SH-SY5Y (cell line): Measurements from ENCODE around the gene CDH16.

Source experiments
- GATA2 ChIP-seq: IDR thresholded peaks from 2 replicates; pipeline ENCODE4 v1.6.1; 2011; ENCODE audit warnings: mild to moderate bottlenecking, low read depth, low read length
- GATA3 ChIP-seq: IDR thresholded peaks from 2 replicates; pipeline ENCODE4 v1.6.1; 2011; ENCODE audit warnings: low read depth, mild to moderate bottlenecking, low read length, moderate library complexity

Gene CDH16

GRCh38 chr16:66936889-66937554 is 18.3 kb upstream of the CDH16 start:
- TF ChIP-seq GATA2 = no peak
- no peak for TF ChIP-seq GATA3

DNA sequence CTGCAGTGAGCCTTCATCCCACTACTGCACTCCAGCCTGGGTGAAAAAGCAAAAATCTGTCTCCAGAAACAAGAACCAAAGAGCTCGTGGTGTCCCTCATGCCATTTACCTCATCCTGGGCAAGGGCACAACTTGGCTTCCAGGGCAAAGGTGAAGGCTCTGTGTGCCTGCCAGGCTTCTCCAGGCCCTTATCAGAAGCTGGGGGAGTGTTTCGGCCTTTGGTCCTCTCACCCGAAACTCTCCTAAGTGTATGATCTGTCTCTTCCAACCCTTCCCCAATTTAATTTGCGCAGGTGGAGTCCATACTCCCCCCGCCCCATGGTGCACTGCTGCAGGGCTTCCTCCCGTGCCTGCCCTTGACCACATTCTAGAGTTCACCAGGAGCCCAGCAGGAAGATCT is 17.8 kb upstream of the CDH16 start:
- TF ChIP-seq GATA2 (no peak), GATA3 (no peak)

DNA sequence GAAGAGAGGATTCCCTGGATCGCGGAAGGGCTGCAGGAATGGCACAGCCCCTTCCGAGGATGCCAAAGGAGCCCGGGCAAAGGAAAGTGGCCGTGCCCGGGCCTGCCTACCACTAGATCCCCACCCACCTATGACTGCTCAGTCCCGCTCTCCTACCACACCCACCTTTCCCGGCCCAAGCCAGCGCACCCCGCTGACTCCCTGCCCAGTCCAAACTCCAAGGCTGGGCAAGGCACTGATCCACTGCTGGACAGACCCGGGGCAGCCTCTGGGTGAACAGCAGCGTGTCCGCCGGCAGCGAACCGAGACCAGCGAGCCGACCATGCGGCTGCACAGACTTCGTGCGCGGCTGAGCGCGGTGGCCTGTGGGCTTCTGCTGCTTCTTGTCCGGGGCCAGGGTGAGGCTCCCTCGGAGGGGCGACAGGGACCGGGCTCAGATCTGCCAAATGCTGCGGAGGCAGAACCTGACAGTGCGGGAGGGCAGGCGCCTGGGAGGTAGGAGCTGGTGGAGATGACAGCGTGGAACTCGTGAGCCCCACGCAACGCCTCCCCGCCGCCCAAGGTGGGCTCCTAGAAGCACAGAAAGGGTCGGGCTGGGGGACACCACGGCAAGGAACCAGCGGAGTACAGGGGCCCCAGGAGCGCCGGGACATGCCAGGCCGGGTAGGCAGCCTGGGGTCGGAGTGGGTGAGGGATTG is 16.8 kb upstream of the CDH16 start, which contains the start of gene CES2:
TSS of gene CES2 (plus strand) at position 203 of the 698 bp plus-strand sequence. CDS start at position 323, 120 bp downstream.
- TF ChIP-seq GATA3 (no peak), GATA2 (no peak)

GRCh38 chr16:66934138-66934838 is 15.6 kb upstream of the CDH16 start, which contains the start of gene CIAO2B:
CIAO2B (minus strand) TSS chr16:66934402; CDS start chr16:66934364, 38 bp downstream.
- no peak for TF ChIP-seq GATA3
- no peak for TF ChIP-seq GATA2

DNA sequence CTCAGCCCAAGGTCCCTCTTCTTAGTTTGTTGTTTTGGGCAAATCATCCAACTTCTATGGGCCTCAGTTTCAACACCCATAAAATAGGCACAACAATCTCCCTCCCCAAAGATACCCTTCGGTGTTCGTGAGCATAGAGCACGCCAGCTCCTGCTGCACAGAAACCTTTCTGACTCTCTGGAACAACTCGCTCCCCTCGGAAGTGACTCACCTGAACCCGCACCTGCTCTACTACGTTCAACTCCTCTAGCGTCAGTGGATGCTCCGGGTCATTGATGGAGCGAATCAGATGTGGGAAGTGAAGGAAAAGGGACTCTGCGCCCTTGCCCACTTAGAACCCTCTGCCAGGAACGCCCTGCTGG is 15.1 kb upstream of the CDH16 start:
- TF ChIP-seq GATA2 (no peak), GATA3 (no peak)

DNA sequence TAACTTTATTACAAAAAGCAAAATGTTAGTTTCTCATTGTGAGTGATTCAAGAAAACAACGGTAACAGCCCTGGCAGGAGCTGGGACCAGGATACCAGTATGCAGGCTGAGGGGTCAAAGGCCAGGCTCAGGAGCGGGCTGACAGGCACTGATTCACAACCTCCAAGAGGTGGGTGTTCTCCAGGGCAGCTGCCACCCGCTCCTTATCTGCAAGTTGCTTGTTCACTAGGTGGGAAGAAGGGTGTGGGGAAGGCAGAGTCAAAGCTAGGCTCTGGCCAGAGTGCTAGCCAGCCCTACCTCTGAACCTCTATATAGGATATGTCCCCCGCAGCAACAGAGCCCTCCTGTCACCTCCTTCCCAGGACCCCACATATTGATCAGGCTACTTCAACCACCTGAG is 13.4 kb upstream of the CDH16 start:
- TF ChIP-seq GATA3 (no peak), GATA2 (no peak)

DNA sequence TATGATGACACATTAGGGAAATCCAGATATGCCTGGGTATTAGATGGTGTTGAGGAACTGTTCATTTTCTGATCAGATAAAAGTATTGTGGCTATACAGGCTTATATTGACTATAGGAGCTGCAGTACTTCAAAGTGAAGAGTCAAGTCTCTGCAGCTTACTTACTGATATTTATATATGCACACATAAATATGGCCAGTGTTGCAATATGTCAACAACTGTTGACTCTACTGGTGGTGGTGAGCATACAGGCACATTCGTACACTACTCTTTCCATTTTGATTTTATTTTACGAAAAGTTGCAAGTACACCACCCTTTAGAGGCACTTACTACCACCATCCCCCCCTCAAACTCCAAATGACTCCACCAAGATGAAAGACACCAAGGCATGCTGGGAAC is 13.0 kb upstream of the CDH16 start:
- no peak for TF ChIP-seq GATA2
- TF ChIP-seq GATA3 = no peak

DNA sequence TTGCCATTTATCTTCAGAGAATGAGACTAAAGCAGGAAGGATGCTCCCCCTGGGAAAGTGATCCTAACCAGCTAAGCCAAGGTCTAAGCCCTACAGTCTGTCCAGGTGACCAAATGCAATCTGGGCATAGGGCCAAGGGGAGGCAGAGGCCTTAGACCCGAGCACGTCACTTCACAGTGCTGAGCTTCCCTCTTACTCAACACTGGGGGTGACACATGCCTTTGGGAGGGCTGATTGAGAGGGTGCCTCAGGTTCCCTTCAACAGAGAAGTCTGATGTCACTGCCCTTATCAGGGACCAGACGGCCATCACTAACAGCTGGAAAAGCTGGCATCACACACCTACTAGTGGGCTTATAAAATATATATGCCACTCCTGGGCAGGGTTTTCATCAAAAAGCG is 11.5 kb upstream of the CDH16 start:
- TF ChIP-seq GATA2 = no peak
- TF ChIP-seq GATA3 = no peak

DNA sequence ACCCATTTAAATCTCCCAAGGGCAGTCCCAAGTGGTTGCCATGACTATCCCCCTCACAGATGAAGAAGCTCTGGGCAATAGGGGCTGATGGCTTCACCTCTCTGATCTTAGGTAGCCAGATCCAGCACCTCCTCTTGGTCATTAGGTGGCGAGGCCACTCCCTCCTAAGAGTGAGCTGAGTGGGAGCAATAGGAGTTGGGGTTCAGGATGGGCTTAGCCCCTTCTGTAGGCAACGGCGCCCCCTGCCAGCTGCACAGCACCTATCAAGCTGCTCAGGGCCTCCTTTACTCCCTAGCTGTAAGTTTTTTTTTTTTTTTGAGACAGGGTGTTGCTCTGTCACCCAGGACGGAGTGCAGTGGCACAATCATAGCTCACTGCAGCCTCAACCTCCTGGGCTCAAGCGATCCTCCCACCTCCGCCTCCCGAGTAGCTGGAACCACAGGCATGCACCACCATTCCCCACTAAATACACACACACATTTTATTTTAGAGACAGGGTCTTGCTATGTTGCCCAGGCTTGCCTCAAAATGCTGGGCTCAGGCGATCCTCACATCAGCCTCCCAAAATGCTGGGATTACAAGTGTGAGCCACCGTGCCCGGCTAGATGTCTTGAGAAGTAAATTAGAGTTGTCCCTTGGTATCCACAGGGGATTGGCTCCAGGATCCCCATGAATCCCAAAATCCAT is 10.2 kb upstream of the CDH16 start:
- TF ChIP-seq GATA2 (no peak), GATA3 (no peak)

GRCh38 chr16:66927918-66928649 is 9.4 kb upstream of the CDH16 start:
- no peak for TF ChIP-seq GATA2
- TF ChIP-seq GATA3 = no peak

GRCh38 chr16:66926961-66927436 is 8.3 kb upstream of the CDH16 start:
- TF ChIP-seq GATA3 = no peak
- no peak for TF ChIP-seq GATA2

DNA sequence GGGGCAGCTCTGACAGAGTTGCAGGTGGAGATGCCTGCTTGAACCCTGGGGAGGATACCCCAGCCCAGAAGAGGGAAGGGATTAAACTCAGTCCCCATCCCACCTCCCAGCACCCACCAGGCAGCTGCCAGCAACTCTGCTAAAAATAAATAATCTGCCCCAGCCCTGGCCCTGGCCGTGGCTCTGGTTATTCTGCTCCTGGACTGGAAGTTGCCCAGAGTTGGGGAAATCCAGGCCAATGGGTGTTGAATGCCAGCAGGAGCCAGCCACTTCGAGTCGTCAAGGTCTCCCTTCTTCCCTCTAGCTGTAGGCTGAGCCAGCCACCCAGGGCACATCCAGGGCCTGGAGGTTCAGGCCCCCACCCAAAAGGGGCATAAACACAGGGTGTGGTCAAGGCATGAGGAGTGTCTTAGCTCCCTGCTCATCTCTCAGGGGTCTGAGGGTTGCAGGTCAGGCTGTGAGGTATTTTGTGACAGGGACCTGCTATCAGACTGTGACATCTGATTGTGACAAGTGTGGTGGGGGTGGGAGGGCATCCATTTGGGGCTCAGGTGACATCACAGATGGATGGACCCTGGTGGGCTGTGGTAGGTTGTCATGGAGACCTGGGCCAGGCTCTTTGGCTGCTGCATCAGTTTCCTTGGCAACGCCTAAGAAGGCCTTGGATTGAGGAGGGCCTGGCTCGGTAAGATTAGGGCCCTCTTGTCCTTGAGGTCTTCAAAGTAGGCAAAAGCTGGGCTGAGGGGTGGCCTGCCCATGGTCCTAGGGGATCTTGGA is 7.7 kb upstream of the CDH16 start:
- no peak for TF ChIP-seq GATA2
- no peak for TF ChIP-seq GATA3

DNA sequence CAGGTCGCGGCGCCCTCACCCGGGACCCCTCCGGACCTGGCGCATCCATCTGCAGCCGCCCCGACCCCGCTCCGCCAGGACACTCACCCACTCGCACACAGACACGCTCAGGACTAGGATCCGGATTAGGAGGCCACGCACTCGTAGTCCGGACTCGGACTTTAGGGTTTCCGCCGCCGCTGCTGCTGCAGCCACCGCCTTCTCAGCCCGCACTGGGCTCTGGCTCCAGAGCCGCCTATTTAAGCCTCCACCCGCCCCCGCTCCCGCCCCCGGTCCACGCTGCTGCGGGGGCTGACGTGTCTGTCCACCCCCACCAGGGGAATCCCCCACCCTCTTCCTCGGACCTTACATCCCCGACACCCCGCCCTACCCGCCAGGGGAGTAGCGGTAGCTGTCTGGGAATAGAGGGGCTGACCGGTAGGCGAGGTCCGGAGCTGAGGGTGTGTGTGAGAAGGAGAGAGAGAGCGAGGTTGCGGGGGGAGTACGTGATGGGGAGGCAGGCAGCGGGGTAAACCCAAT is 6.7 kb upstream of the CDH16 start, which contains the start of gene RRAD:
TSS of gene RRAD (minus strand) at position 214 of the 519 bp plus-strand sequence. CDS start 356 bp downstream, outside the sequence.
- TF ChIP-seq GATA2 = no peak
- TF ChIP-seq GATA3 = no peak
